Spleen (tissue), 7 donors: ENCODE data around the gene STX16.

Experiments
- CTCF ChIP-seq, 11 experiments: fragments of 200-600 bp in 7 of 11; fragments of 450-650 bp in 4 of 11; sonication (generic) in 4 of 11; IDR thresholded peaks in 8 of 11; conservative IDR thresholded peaks in 3 of 11; 1 replicate in 7 of 11; 2 replicates in 4 of 11; pipeline versions ENCODE4 v1.4.0 to v1.8.0; 2016 to 2021; ENCODE audit warnings: antibody characterized with exemption in 11 of 11, inconsistent platforms in 4 of 11, mild to moderate bottlenecking in 1 of 11
- POLR2A ChIP-seq, 3 donors: fragments of 450-650 bp; IDR thresholded peaks; one replicate each; pipeline ENCODE4 v1.5.1; 2017; ENCODE audit warnings: antibody characterized with exemption in 3 of 3, mild to moderate bottlenecking in 1 of 3
- POLR2AphosphoS5 ChIP-seq, 3 donors: sonication (generic); formaldehyde crosslinking; IDR thresholded peaks; one replicate each; pipeline ENCODE4 v1.5.1; 2017; ENCODE audit warnings: antibody characterized with exemption in 3 of 3
- donor health status: DM: no; HTN: no; CAD: no; lungs with moderate emphysema.
- donor health status: DM: no; HTN: no; CAD: no.
- donor health status: DM: no; HTN: no; CAD: no.

DNA sequence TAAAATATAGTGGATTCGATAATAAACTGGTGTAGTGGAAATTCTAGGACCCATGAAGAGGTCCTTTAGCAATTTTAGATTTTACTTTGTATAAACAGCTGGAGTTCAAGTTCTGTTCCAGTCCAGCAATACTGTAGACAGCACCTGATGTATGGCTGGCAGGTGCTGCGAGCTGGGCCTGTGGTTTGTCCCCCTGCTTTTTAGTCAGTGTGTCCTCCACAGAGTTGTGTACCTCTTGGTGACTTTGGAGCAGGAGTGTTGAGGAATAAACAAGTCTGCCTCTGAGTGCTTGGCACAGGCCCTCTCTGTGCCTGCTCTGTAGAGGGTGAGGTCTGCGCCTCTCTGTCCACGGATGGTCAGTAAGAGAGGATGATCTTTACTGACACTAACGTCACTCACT, 13.8 kb downstream of the STX16 start:
- TF ChIP-seq CTCF (IDR thresholded peaks at IDR 0.05 in 8 of 11, conservative IDR thresholded peaks at IDR 0.05 in 3 of 11) (no peak), POLR2A (IDR thresholded peaks at IDR 0.05) (no peak), POLR2AphosphoS5 (IDR thresholded peaks at IDR 0.05) (no peak)
